Activated CD4-positive, alpha-beta T cell treated with anti-CD3 and anti-CD28 coated beads, Interleukin-2, amount 50 U/mL, for 24 hours (primary cell): Measurements from ENCODE around the gene RHOT2.
A peak's percentile ranks its signal among the peaks of the same experiment; 100 is the strongest.
"Not testable (repeated sequence)": the region's sequence is repeated elsewhere in the genome, so short reads cannot be mapped to it uniquely, and the experiment has no call there.

Experiments used
- DNase-seq, 2 donors: peaks; one replicate each; pipeline ENCODE4 v3.0.0-alpha.2; 2020; ENCODE audit warnings: low read depth in 1 of 2, low spot score in 1 of 2

Gene RHOT2

DNA sequence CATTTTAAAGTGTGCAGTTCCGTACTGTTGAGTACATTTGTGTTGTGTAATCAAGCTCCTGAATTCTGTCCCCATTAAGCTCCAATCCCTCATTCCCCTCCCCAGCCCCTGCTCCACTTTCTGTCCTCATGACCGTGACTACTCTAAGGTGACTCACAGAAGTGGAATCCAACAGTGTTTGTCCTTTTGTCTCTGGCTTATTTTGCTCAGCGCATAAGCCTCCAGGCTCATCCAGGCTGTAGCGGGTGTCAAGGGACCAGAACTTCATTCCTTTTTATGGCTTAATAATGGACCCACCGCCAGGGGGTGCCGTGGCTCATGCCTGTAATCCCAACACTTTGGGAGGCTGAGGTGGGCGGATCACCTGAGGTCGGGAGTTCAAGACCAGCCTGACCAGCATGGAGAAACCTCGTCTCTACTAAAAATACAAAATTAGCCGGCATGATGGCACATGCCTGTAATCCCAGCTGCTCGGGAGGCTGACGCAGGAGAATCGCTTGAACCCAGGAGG lies 44.9 kb downstream of the RHOT2 start:
- DNase-seq = not testable (repeated sequence)

DNA sequence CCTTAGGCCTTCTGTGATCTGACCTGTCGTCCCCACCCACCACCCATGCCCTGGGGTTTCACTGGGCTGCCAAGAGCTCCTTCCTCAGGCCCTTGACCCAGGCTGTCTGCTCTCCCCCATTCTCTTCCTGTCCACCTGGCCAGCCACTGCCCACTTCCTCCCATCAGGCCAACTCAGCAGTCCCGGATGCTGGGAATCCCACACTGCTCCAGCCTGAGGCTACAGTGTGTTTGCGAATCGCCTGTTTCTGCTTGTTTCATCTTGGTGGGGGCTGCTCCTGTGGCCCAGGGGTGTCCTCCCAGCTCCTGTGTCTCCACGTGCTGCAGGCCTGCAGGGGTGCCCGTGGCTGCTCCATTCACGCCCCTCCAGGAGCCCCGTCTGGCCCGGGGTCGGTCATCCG lies 46.1 kb downstream of the RHOT2 start:
- DNase-seq = no peak

DNA sequence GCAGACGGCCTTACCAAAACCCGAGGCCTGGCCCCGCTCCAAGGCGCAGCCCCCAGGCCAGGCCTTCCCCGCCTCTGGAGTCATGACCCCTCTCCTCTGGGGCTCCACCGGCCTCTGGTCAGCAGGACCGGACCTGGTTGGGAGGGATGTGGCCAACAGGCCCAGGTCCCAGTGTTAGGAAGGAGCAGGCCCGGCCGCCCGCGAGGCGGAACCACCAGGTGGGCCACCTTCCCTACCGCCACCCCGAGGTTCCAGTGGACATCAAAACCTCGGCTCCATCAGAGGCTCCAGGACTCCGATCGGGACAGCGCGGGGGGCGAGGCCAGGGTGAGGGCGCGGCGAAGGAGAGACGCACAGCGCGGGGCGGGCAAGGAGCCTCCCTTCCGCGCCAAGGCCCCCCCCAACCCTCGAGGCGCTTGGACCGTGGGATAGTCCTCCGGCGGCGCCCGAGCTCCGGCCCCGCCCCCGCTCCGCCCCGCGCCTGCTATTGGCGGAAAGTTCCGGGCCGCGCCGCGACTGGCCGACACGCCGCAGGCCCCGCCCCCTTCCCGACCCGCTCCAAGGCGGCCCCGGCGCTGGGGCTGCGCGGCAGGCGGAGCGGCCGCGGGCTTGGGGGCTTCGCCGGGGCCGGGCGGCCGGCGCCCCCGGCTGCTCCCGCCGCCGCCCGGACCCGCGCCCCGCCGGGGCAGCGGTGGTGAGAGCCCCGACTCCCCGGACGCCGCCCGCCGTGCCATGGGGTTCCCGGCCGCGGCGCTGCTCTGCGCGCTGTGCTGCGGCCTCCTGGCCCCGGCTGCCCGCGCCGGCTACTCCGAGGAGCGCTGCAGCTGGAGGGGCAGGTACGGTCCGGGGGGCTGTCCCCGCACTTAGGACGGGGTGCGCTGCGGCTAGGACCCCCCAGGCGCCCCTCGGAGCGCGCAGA lies 46.9 kb downstream of the RHOT2 start, which contains the start of gene METRN:
TSS of gene METRN (plus strand) at position 561 of the 919 bp plus-strand sequence. CDS start at position 733, 172 bp downstream.
- DNase-seq = peak; percentile 76 to 81

DNA sequence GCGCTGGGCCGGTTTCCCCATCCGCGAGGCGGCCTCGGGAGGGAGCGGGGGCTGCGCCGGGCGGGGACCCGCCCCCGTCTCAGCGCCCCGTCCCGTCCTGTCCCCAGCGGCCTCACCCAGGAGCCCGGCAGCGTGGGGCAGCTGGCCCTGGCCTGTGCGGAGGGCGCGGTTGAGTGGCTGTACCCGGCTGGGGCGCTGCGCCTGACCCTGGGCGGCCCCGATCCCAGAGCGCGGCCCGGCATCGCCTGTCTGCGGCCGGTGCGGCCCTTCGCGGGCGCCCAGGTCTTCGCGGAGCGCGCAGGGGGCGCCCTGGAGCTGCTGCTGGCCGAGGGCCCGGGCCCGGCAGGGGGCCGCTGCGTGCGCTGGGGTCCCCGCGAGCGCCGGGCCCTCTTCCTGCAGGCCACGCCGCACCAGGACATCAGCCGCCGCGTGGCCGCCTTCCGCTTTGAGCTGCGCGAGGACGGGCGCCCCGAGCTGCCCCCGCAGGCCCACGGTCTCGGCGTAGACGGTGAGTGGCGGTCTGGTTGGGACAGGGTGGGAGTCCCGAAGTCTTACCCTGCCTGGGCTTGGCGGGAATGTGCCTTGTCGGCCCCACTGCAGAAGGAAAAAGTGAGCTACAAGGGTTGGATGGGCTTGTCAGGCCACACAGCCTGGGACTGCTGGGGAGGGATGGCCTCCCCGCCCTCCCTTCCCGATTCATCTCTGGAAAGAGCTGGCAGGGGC lies 47.7 kb downstream of the RHOT2 start:
- no peak for DNase-seq

DNA sequence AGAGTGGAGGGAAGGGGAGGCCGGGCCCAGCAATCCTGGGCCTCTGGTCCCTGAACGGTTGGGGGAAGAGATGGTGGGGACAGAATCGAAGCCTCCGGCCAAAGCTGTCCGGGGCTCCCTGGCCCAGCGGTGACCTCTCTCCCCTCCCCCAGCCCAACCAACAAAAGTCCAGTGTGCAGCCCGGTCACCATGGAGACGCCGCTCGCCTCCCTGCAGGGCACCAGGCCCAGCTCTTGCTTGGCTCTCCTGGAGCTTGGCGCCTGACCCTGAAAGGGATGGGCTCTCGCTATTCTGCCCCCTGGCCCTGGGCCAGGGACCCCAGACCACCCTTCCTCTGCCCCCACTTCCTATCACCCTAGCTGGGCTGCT lies 48.3 kb downstream of the RHOT2 start:
- no peak for DNase-seq

DNA sequence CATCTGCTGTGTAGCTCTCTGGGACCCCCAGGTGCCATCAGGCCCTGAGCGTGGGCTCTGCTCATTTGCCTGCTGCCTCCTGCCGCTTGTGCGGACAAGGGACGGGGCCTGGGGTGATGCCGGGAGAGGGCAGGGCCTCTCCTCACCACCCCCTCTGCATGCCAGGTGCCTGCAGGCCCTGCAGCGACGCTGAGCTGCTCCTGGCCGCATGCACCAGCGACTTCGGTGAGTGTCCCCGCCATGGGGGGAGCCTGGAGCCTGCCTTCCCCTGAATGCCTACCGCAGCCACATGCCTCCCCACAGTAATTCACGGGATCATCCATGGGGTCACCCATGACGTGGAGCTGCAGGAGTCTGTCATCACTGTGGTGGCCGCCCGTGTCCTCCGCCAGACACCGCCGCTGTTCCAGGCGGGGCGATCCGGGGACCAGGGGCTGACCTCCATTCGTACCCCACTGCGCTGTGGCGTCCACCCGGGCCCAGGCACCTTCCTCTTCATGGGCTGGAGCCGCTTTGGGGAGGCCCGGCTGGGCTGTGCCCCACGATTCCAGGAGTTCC lies 48.9 kb downstream of the RHOT2 start:
- no peak for DNase-seq

DNA sequence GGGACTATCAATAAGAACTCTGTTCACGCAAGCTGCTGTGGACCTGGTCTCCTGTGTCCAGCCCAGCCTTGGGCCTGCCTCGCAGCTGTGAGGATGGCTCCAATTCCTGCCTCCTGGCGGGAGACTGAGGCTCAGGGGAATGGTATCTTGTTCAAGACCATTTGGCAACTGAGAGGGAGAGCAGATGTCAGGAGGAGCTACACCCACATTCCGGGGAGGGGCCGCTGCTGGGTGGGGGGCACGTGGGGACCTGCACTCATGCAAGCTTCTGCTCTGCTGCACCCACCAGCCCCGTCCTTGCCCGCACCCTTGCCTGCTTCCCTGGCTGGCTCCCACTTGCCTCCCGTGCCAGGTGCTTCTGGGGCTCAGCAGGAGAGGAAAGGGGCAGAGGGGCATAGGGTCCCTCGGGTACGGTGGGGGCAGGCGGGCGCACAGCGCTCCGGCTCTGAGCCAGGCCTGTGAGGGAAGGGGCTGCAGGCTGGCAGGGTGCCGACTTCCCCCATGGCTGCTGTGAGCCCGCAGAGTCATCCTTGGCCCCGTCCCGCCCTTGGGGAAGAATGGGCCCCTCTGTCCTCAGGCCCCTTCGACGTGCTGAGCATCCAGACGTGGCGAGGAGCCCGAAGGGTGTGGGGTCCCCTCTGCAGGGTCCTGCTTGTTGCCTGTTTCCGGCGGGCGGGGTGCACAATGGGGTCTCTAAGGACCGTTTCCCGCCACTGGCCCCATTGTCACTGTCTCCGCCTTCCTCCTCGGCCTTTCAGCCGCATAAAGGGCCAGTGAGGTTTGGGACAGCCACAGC lies 49.7 kb downstream of the RHOT2 start:
- no peak for DNase-seq

DNA sequence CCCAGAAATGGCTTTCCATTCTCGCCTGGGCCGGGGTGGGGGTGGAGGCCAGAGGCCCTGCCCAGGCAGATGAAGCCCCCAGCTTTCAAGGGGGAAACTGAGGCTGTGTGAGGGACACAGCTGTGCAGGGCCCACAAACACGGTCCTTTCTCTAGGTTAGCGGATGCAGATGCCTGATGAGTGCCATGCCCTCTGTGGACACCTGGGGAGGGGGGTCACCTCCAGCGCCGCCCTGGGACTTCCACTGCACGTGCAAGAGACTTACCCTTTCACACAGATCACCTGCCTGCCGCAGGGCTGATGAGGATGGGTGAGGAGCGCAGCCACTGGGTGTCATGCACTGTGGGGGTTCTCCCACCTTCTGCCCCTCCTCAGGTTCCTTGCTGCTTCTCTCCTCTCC lies 50.5 kb downstream of the RHOT2 start:
- DNase-seq = no peak

DNA sequence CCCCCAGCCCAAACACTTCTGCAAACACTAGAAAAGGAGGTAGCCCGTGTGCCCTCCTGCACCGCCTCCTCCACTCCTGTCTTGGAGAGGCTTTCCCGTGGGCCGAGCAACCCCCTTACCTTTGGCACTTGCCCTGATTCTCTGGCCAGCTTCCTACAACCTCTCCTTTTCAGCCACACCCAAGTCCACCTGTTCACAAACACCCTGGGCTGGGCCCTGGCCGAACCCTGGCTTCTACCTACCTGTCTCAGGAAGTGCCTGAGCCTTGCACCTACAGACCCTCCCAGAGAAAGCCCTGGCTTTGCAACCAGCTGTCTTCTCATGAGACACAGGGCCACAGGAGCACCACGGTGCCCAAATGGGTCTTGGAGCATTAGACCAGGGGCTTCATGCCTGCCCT lies 51.0 kb downstream of the RHOT2 start:
- DNase-seq = no peak

DNA sequence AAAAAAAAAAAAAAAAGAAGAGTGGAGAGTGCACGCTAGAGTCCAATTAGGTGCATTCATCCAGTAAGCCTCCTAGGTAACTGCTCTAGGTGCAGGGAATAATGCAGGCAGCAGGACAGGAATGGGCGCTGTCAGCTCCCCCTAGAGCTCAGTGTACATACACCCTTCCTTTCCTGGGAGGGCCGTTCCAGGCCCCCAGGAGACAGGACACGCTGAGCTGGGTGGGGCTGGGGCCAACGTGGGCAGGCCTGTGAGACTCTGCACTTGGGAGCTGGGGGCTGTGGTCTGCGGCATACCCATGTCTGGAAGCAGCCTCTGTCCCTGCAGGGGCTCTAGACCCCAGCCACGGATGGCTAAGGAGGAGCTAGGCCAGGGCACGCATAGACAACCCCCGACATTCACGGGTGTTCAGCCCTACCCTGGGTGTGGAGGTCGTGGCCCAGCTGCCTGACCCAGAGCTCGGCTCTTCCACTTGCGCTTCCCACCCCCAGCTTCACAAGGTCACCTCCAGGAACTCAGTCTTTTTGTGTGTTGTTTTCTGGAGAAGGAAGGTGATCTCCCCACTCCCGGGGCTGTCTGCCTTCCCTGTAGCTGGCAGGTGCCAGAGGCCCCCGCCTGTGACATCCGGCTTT lies 52.0 kb downstream of the RHOT2 start:
- no peak for DNase-seq

DNA sequence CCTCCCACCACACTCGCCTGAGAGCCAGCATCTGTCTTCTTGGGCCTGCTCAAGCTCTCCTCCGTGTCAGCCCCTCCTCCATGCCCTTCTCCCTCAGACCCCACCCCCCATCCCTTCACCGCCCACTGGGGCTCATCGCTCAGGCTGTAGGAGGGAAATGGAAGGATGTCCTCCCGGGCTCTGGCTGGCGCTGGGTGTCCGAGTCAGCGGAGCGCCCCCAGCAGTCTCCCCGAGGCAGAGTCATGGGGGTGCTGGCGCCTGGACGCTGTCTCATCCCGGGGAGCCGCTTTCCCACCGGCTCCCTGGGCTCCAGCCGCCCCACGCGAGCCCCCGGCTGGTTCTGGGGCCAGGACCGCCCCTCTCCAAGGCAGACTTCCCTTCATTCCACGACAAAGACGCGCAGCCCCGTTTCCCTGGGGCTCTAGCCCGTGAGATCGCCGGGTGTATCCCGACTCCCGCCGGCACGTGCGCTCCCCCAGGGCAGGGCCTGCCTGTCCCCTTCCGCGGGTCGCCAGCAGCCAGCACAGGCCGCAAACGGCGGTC lies 52.6 kb downstream of the RHOT2 start:
- no peak for DNase-seq

DNA sequence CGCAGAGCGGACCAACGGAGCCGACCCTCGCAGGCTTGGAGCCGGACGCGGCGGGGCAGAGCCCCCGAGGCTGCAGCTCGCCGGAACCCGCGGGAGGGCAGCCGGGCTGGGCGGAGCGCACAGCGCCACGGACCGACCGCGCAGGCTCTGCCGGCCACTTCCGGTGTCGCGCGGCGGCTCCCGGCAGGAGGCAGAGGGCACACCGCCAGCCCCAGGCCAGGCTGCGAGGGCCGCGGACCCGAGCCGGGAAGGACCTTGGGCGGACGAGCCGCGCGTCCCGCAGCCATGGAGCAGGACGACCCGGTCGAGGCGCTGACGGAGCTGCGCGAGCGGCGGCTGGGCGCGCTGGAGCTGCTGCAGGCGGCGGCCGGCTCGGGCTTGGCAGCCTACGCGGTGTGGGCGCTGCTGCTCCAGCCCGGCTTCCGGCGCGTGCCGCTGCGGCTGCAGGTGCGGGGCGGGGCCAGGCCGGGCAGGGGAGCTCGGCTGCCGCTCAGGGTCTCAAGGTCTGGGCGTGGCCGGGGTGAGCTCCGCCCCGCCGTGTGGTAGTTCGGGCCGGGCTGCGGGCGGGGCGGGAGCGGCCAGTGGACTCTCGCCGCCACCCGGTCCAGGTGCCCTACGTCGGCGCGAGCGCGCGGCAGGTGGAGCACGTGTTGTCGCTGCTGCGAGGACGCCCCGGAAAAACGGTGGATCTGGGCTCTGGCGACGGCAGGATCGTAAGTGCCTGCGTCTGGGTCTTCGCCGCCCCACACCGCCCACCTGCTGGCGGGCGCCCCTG lies 53.2 kb downstream of the RHOT2 start, which contains the start of gene ANTKMT:
TSS of gene ANTKMT (plus strand) at position 157 of the 775 bp plus-strand sequence. CDS start at position 286, 129 bp downstream.
- peak in 1 of 2 donors; percentile 58 for DNase-seq

DNA sequence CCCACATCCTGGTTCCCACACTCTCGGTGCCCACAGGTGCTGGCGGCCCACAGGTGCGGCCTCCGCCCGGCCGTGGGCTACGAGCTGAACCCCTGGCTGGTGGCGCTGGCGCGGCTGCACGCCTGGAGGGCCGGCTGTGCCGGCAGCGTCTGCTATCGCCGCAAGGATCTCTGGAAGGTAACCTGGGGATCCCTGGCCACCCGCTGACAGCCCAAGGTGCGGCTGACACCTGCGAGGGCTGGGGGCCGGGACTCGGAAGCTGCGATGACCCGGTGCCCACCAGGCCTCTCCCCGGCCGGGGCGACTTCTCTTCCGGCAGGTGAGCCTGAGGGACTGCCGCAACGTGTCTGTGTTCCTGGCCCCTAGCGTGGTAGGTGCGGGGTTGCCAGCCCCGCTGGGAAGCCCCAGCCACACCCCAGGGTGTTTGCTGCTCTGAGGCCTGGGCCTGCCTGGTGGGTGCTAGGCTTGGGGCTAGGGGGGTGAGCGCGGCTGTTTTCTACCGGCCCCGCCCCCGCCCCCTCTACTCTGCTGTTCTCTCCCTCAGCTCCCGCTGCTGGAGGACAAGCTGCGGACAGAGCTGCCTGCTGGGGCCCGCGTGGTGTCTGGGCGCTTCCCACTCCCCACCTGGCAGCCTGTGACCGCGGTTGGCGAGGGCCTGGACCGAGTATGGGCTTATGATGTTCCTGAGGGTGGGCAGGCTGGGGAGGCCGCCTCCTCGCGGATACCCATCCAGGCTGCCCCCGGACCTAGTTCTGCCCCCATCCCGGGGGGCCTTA lies 54.0 kb downstream of the RHOT2 start:
- no peak for DNase-seq

DNA sequence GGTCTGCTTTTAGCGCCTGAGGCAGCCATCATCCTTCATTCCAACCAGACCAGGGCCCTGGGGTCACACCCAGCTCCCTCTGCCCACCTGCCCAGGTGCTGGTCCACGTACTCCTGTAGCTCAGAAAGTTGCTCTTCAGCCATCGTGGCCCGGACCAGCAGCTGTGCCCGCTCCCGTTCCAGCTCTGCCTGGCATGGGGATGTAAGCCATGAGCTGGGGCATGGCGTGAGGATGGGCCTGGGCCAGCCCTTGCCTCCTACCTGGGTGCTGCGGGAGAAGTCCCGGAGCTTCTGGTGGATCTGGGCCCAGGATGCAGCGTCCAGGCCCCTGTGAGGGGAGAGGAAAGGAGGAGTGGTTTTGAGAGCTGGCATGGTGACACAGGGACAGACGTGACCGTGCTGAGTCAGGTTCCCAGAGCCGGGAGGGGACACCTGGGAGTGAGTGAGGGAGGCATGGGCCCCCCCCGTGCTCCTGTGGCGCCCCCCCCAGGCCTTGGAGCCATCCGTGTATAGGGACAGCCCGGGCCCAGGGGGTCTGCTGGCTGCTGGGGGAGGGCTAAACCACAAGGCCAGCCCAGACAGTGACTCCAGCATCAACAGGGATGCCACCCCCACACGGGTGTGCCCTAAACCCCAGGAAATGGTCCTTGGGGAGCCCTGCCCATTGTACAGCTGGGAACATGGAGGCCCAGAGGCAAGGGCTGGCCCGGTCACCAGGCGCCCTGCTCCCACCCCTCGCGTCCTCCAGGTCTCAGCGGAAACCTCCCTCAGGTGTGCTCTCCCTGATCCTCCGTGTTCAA lies 55.1 kb downstream of the RHOT2 start:
- DNase-seq = no peak

DNA sequence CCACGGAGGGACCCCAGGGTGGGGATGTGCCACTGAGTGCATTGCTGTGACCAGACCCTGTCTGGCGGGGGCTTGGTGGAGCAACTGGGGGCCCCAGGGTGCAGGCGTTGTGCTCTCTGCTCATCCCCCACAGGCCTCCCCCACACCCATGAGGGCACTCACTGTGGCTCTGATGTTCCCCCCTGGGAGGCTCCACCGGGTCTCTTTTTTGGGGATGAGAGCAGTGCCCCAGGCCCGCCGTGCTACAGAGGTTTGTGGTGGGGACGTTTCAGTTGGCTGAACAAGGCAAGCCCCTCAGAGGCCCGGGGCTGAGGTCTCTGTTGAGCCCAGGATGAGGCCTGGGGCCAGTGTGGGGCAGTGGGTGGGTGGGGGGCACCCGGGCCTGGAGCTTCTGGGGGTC lies 55.8 kb downstream of the RHOT2 start:
- DNase-seq = no peak
